Bronchial epithelial cell (primary cell): ENCODE results near the gene BCAS3. TPM values are rescaled to one million over a fixed set of nuclear protein-coding genes. Genes with fewer than 3 reads are reported as not detected.

Source experiments
- DNase-seq: peaks from one replicate; pipeline ENCODE4 v3.0.0-alpha.2; 2010; ENCODE audit warnings: low read depth
- FAIRE-seq: peaks from 2 replicates; lab custom pipeline; 2011; peaks lifted over from hg19 to GRCh38; lab: Jason Lieb, UNC
- H3K27me3 ChIP-seq: 2 replicates; pipeline ENCODE4 v1.5.1; 2011; ENCODE audit warnings: low read length; ENCODE audit not compliant: control insufficient read depth, insufficient read depth
- H3K36me3 ChIP-seq: 2 replicates; pipeline ENCODE4 v1.5.1; 2011; ENCODE audit warnings: low read length; ENCODE audit not compliant: control insufficient read depth, insufficient read depth
- H3K4me3 ChIP-seq: 2 replicates; pipeline ENCODE4 v1.5.1; 2011; ENCODE audit warnings: mild to moderate bottlenecking, low read depth, low read length, control low read depth
- CTCF ChIP-seq: IDR thresholded peaks from 2 replicates; pipeline ENCODE4 v1.5.1; 2011; ENCODE audit warnings: mild to moderate bottlenecking, moderate library complexity, low read length, control low read depth, inconsistent platforms; ENCODE audit not compliant: insufficient read depth, severe bottlenecking
- total RNA-seq: library from RNA; depleted of rRNA; stranded (reverse); fragments of >200 nt; gene quantifications from 2 replicates; pipeline ENCODE4 v1.2.1, GENCODE V29; 2014

Gene BCAS3
- total RNA-seq, 1 donor from 2014 or later: 10.3 TPM

- DNase-seq: no peak
- TF ChIP-seq CTCF: no peak
- Histone ChIP-seq H3K4me3 (no peak overlapping the region), H3K27me3 (no peaks in the 10 kb centered on the region), H3K36me3 (no peaks in the 10 kb centered on the region)
- FAIRE-seq: no peak
Observed at GRCh38 chr17:61076621-61077031, 399.0 kb downstream of the BCAS3 start.

GRCh38 chr17:61081959-61082358 is 404.3 kb downstream of the BCAS3 start:
- no peak overlapping the region for H3K4me3 ChIP-seq
- FAIRE-seq: no peak
- no peaks in the 10 kb centered on the region for H3K36me3 ChIP-seq
- no peaks in the 10 kb centered on the region for H3K27me3 ChIP-seq
- DNase-seq: no peak
- no peak for TF ChIP-seq CTCF

GRCh38 chr17:61084260-61084659 is 406.6 kb downstream of the BCAS3 start:
- TF ChIP-seq CTCF: no peak
- Histone ChIP-seq H3K27me3 (no peaks in the 10 kb centered on the region), H3K36me3 (no peaks in the 10 kb centered on the region), H3K4me3 (no peak overlapping the region)
- no peak for FAIRE-seq
- DNase-seq: no peak

- no peak overlapping the region for H3K4me3 ChIP-seq
- TF ChIP-seq CTCF: no peak
- no peak for DNase-seq
- no peaks in the 10 kb centered on the region for H3K36me3 ChIP-seq
- no peaks in the 10 kb centered on the region for H3K27me3 ChIP-seq
- no peak for FAIRE-seq
Observed at GRCh38 chr17:61087024-61087423, 409.4 kb downstream of the BCAS3 start.

GRCh38 chr17:61088556-61088955 is 410.9 kb downstream of the BCAS3 start:
- DNase-seq (no peak), FAIRE-seq (no peak)
- no peak for TF ChIP-seq CTCF
- no peaks in the 10 kb centered on the region for H3K27me3 ChIP-seq
- no peak overlapping the region for H3K4me3 ChIP-seq
- no peaks in the 10 kb centered on the region for H3K36me3 ChIP-seq

- FAIRE-seq: no peak
- TF ChIP-seq CTCF: no peak
Observed at GRCh38 chr17:61091096-61091495, 413.4 kb downstream of the BCAS3 start.

More at GRCh38 chr17:61091096-61091495, 413.4 kb downstream of the BCAS3 start:
- H3K36me3 ChIP-seq: no peaks in the 10 kb centered on the region
- no peak overlapping the region for H3K4me3 ChIP-seq
- DNase-seq: no peak
- H3K27me3 ChIP-seq: no peaks in the 10 kb centered on the region
